Neuronal stem cell (in vitro differentiated cells): ENCODE data around the gene MATN3. TPM values are rescaled to one million over a fixed set of nuclear protein-coding genes. Genes with fewer than 3 reads are reported as not detected.
A peak's percentile ranks its signal among the peaks of the same experiment; 100 is the strongest.

Source experiments
- DNase-seq: peaks from one replicate; pipeline ENCODE4 v3.0.0-alpha.2; 2013; ENCODE audit warnings: low spot score
- H2AFZ ChIP-seq: one replicate; pipeline ENCODE4 v1.6.1; 2013; ENCODE audit warnings: mild to moderate bottlenecking, low read length, inconsistent platforms
- H2AK5ac ChIP-seq: 2 replicates; pipeline ENCODE4 v1.6.1; 2013; ENCODE audit warnings: low read depth, mild to moderate bottlenecking, inconsistent platforms, low read length, moderate library complexity, mixed read lengths
- H2BK120ac ChIP-seq: 2 replicates; pipeline ENCODE4 v1.6.1; 2013; ENCODE audit warnings: low read depth, mild to moderate bottlenecking, inconsistent platforms, low read length, moderate library complexity, mixed read lengths
- H2BK12ac ChIP-seq: one replicate; pipeline ENCODE4 v1.6.1; 2013; ENCODE audit warnings: low read length, inconsistent platforms
- H2BK15ac ChIP-seq: 2 replicates; pipeline ENCODE4 v1.6.1; 2013; ENCODE audit warnings: mild to moderate bottlenecking, low read length, inconsistent platforms, mixed read lengths
- H2BK5ac ChIP-seq: one replicate; pipeline ENCODE4 v1.6.1; 2013; ENCODE audit warnings: inconsistent platforms, mild to moderate bottlenecking, low read length, moderate library complexity
- H3K14ac ChIP-seq: one replicate; pipeline ENCODE4 v1.6.1; 2013; ENCODE audit warnings: low read length, inconsistent platforms
- H3K18ac ChIP-seq: 2 replicates; pipeline ENCODE4 v1.6.1; 2013; ENCODE audit warnings: low read length, inconsistent platforms
- H3K23ac ChIP-seq: 2 replicates; pipeline ENCODE4 v1.6.1; 2013; ENCODE audit warnings: low read depth, mild to moderate bottlenecking, mixed read lengths, low read length, inconsistent platforms; ENCODE audit not compliant: poor library complexity
- H3K27ac ChIP-seq: replicated peaks from 3 replicates; pipeline ENCODE4 v1.5.1; 2013; ENCODE audit warnings: low read length, inconsistent platforms
- H3K27me3 ChIP-seq, 3 experiments: 2 replicates each; pipeline ENCODE4 v1.6.1; 2013; ENCODE audit warnings: low read length in 3 of 3, mild to moderate bottlenecking in 2 of 3, inconsistent platforms in 1 of 3, low read depth in 1 of 3, mixed read lengths in 1 of 3, moderate library complexity in 1 of 3; ENCODE audit not compliant: control insufficient read depth in 3 of 3, insufficient read depth in 3 of 3
- H3K36me3 ChIP-seq, 2 donors: replicated peaks in 1 of 2; 2 replicates each; pipeline ENCODE4 v1.6.1; 2013; ENCODE audit warnings: low read length in 2 of 2; ENCODE audit not compliant: control insufficient read depth in 2 of 2, insufficient read depth in 2 of 2
- H3K4ac ChIP-seq: 2 replicates; pipeline ENCODE4 v1.6.1; 2013; ENCODE audit warnings: inconsistent platforms, mild to moderate bottlenecking, low read length, moderate library complexity
- H3K4me1 ChIP-seq, 2 donors: 1 replicate in 1 of 2; 2 replicates in 1 of 2; pipeline ENCODE4 v1.6.1; 2013; ENCODE audit warnings: low read length in 2 of 2, low read depth in 1 of 2; ENCODE audit not compliant: control insufficient read depth in 2 of 2, insufficient read depth in 1 of 2
- H3K4me2 ChIP-seq: one replicate; pipeline ENCODE4 v1.6.1; 2013; ENCODE audit warnings: mild to moderate bottlenecking, low read length, inconsistent platforms; ENCODE audit not compliant: insufficient read depth, poor library complexity, severe bottlenecking
- H3K4me3 ChIP-seq, 2 donors: 2 replicates each; pipeline ENCODE4 v1.5.1; 2013; ENCODE audit warnings: low read length in 2 of 2, mild to moderate bottlenecking in 2 of 2, inconsistent platforms in 1 of 2, moderate library complexity in 1 of 2
- H3K79me1 ChIP-seq: one replicate; pipeline ENCODE4 v1.6.1; 2013; ENCODE audit warnings: low read depth, mild to moderate bottlenecking, inconsistent platforms, low read length, moderate library complexity
- H3K9ac ChIP-seq: one replicate; pipeline ENCODE4 v1.6.1; 2013; ENCODE audit warnings: mild to moderate bottlenecking, low read depth, low read length, inconsistent platforms; ENCODE audit not compliant: poor library complexity
- H3K9me3 ChIP-seq, 2 donors: replicated peaks in 1 of 2; 2 replicates each; pipeline versions ENCODE3 to v1.6.1; 2013; ENCODE audit warnings: low read length in 2 of 2, mild to moderate bottlenecking in 2 of 2, inconsistent platforms in 1 of 2, low read depth in 1 of 2, mixed read lengths in 1 of 2, moderate library complexity in 1 of 2; ENCODE audit not compliant: control insufficient read depth in 2 of 2, insufficient read depth in 1 of 2
- H4K8ac ChIP-seq: one replicate; pipeline ENCODE4 v1.6.1; 2013; ENCODE audit warnings: low read depth, mild to moderate bottlenecking, inconsistent platforms, low read length, moderate library complexity
- H4K91ac ChIP-seq: one replicate; pipeline ENCODE4 v1.6.1; 2013; ENCODE audit warnings: low read length, low read depth, mild to moderate bottlenecking, inconsistent platforms; ENCODE audit not compliant: poor library complexity
- WGBS, 2 donors: extraction: QIAGEN DNeasy Blood & Tissue Kit; methylation state at CpG; one replicate each; pipeline ENCODE4 v1.1.7; 2013; ENCODE audit warnings: missing lambda C conversion rate in 2 of 2, mixed read lengths in 1 of 2; ENCODE audit not compliant: insufficient read length in 2 of 2, insufficient replicate concordance in 1 of 2; ENCODE audit errors: extremely low coverage in 2 of 2; 5-methylcytosine and 5-hydroxymethylcytosine counted together
- polyA plus RNA-seq, 2 experiments: library from polyadenylated mRNA; stranded (reverse); fragments of 200-250 nt; gene quantifications; one replicate each; pipeline ENCODE4 v1.2.3, GENCODE V29; 2013

MATN3 gene, protein sequence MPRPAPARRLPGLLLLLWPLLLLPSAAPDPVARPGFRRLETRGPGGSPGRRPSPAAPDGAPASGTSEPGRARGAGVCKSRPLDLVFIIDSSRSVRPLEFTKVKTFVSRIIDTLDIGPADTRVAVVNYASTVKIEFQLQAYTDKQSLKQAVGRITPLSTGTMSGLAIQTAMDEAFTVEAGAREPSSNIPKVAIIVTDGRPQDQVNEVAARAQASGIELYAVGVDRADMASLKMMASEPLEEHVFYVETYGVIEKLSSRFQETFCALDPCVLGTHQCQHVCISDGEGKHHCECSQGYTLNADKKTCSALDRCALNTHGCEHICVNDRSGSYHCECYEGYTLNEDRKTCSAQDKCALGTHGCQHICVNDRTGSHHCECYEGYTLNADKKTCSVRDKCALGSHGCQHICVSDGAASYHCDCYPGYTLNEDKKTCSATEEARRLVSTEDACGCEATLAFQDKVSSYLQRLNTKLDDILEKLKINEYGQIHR
- polyA plus RNA-seq (2013, experiment 1 of 2) = 1.2 TPM
- polyA plus RNA-seq (2013, experiment 2 of 2) = 1.3 TPM

GRCh38 chr2:20012282-20013125, at the start of gene MATN3:
Gene MATN3, minus strand, starts transcription at chr2:20012668. Its CDS starts 37 bp downstream, at chr2:20012631.
- Histone ChIP-seq H3K4ac (no peak within 1 kb of the TSS), H4K91ac (no peak within 1 kb of the TSS), H3K18ac (peak within 1 kb of the TSS; percentile 81), H3K36me3 (no peaks in the 10 kb centered on the region), H2AFZ (peak within 1 kb of the TSS; percentile 99), H3K9me3 (peaks cover 0 to 6% of the 10 kb centered on the region in 2 donors), H3K23ac (peak within 1 kb of the TSS; percentile 89), H2BK12ac (no peak within 1 kb of the TSS), H3K4me1 (peaks cover 4 to 6% of the 10 kb centered on the region in 2 donors), H3K4me3 (peak within 1 kb of the TSS; percentile 61 to 77), H3K14ac (no peak within 1 kb of the TSS), H3K27ac (no peak within 1 kb of the TSS), H2AK5ac (no peak within 1 kb of the TSS), H2BK15ac (peak within 1 kb of the TSS; percentile 81), H3K27me3 (peaks cover 0 to 33% (median 13%) of the 10 kb centered on the region in 3 experiments), H2BK5ac (no peak within 1 kb of the TSS), H3K79me1 (no peaks in the 10 kb centered on the region), H3K9ac (peak within 1 kb of the TSS; percentile 82), H4K8ac (no peak within 1 kb of the TSS), H2BK120ac (no peak within 1 kb of the TSS), H3K4me2 (peak within 1 kb of the TSS; percentile 78)
- WGBS, 2 donors = no CpG with 5 or more reads among the region's 87 CpGs
- peak; percentile 68 for DNase-seq

DNA sequence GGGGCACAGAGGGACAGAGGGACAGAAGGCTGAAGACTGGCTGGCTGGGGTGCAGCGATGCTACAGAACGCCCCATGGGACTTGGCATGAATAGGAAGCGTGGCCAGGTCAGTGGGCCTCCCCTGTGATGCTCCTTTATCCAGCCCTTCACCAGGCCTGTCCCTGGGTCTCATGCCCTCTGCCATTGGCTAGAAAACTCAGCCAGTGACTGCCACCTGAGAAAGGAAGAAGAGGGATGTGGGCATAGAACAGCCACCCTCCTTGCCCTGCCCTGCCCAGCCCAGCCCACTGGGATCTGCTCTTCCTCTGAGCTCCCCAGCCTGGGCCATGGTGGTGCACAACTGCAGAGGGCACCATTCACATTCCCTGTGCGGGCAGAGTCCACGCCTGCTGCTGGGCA, 49.5 kb upstream of the MATN3 start:
- Histone ChIP-seq H2BK12ac (no peak overlapping the region), H3K4ac (no peak overlapping the region), H3K4me3 (no peak overlapping the region)

DNA sequence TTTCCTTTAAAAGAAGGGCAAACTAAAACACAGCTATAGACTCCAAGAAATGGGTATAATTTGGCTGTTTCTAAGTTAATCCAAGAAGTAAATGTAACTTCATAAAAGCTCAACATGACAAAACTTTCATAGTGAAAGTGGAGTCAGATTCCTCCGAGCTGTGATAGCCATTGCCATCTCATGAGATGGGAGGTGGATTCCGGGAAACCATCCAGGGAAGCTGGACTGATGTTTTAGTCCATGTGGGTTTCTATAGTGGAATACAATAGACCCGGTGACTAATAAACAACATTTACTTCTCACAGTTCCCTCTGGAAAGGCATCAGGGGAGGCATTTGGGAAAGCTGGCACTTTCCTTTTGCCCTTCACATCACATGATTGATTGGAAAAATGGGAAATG, 49.0 kb upstream of the MATN3 start:
- Histone ChIP-seq H3K79me1 (no peaks in the 10 kb centered on the region), H3K9ac (no peak overlapping the region), H3K18ac (no peak overlapping the region), H2AFZ (no peak overlapping the region), H3K14ac (no peak overlapping the region), H3K23ac (no peak overlapping the region), H3K36me3 (no peaks in the 10 kb centered on the region), H3K27me3 (peaks cover 0 to 10% (median 0%) of the 10 kb centered on the region in 3 experiments), H4K91ac (no peak overlapping the region), H3K4me1 (peaks cover 0 to 1% of the 10 kb centered on the region in 2 donors), H2AK5ac (no peak overlapping the region), H2BK5ac (no peak overlapping the region), H3K4ac (no peak overlapping the region), H3K27ac (no peak overlapping the region), H2BK12ac (no peak overlapping the region), H3K4me3 (no peak overlapping the region), H2BK120ac (no peak overlapping the region), H3K9me3 (peaks cover 0 to 7% of the 10 kb centered on the region in 2 donors), H3K4me2 (no peak overlapping the region), H2BK15ac (no peak overlapping the region), H4K8ac (no peak overlapping the region)
- no CpG with 5 or more reads among the region's 3 CpGs for WGBS, 2 donors
- DNase-seq = no peak

More for the DNA sequence above, 49.5 kb upstream of the MATN3 start:
- Histone ChIP-seq H4K8ac (no peak overlapping the region), H3K36me3 (no peaks in the 10 kb centered on the region), H2BK120ac (no peak overlapping the region), H3K27ac (no peak overlapping the region), H3K4me1 (peaks cover 0 to 1% of the 10 kb centered on the region in 2 donors), H3K18ac (peak overlapping the region; percentile 3), H2BK15ac (peak overlapping the region; percentile 57), H3K9ac (no peak overlapping the region), H3K14ac (no peak overlapping the region), H4K91ac (no peak overlapping the region), H2BK5ac (no peak overlapping the region), H2AK5ac (peak overlapping the region; percentile 73), H2AFZ (no peak overlapping the region), H3K79me1 (no peaks in the 10 kb centered on the region), H3K4me2 (no peak overlapping the region), H3K23ac (no peak overlapping the region), H3K27me3 (peaks cover 0 to 10% (median 0%) of the 10 kb centered on the region in 3 experiments), H3K9me3 (peaks cover 0 to 7% of the 10 kb centered on the region in 2 donors)
- DNase-seq = no peak
- WGBS, 2 donors = no CpG with 5 or more reads among the region's 5 CpGs
